Breast epithelium (tissue), 4 donors: Measurements from ENCODE around the gene IL1RAP. TPM values are rescaled to one million over a fixed set of nuclear protein-coding genes. Genes with fewer than 3 reads are reported as not detected.

Source experiments
- DNase-seq, 2 donors: peaks; one replicate each; pipeline ENCODE4 v3.0.0-alpha.2; 2019; ENCODE audit warnings: low spot score in 2 of 2
- H3K27ac ChIP-seq, 2 donors: fragments of 200-600 bp; sonication (generic) in 1 of 2; one replicate each; pipeline ENCODE4 v1.5.1; 2016 to 2019; ENCODE audit warnings: mild to moderate bottlenecking in 1 of 2
- H3K27me3 ChIP-seq, 2 donors: fragments of 200-600 bp; sonication (generic) in 1 of 2; one replicate each; pipeline versions ENCODE4 v1.5.1 to v1.6.0; 2017 to 2019; ENCODE audit warnings: control low read depth in 1 of 2, mild to moderate bottlenecking in 1 of 2
- H3K36me3 ChIP-seq: fragments of 200-600 bp; one replicate; pipeline ENCODE4 v1.5.1; 2019
- H3K4me1 ChIP-seq, 2 donors: fragments of 200-600 bp; sonication (generic); one replicate each; pipeline ENCODE4 v1.5.1; 2016 to 2019; ENCODE audit warnings: control low read depth in 1 of 2
- H3K4me3 ChIP-seq, 3 donors: fragments of 200-600 bp; sonication (generic); 1 replicate in 2 of 3; 2 replicates in 1 of 3; pipeline ENCODE4 v1.5.1; 2016 to 2019; ENCODE audit warnings: mild to moderate bottlenecking in 3 of 3, moderate library complexity in 2 of 3
- H3K9me3 ChIP-seq, 2 donors: fragments of 200-600 bp; sonication (generic) in 1 of 2; one replicate each; pipeline ENCODE4 v1.5.1; 2016 to 2019; ENCODE audit warnings: control low read depth in 1 of 2
- CTCF ChIP-seq, 3 donors: fragments of 450-650 bp; IDR thresholded peaks; one replicate each; pipeline ENCODE4 v1.5.1; 2016 to 2017; ENCODE audit warnings: antibody characterized with exemption in 3 of 3, mild to moderate bottlenecking in 3 of 3, moderate library complexity in 3 of 3
- POLR2A ChIP-seq: fragments of 450-650 bp; IDR thresholded peaks from one replicate; pipeline ENCODE4 v1.6.1; 2016; ENCODE audit warnings: antibody characterized with exemption, mild to moderate bottlenecking, moderate library complexity
- POLR2AphosphoS5 ChIP-seq, 3 donors: sonication (generic); formaldehyde crosslinking; IDR thresholded peaks; one replicate each; pipeline ENCODE4 v1.6.1; 2017; ENCODE audit warnings: antibody characterized with exemption in 3 of 3
- intact Hi-C: fragments of 100-400 bp; cut with DNase I; formaldehyde crosslinking; loops from one replicate; pipeline ENCODE4 v1.15.1; 2023; ENCODE audit warnings: low total_unique reads
- total RNA-seq, 3 donors: library from RNA; depleted of rRNA; stranded (reverse); fragments of >200 nt; gene quantifications; one replicate each; pipeline ENCODE4 v1.1.0, GENCODE V29; 2016

IL1RAP gene
- total RNA-seq, 3 donors from 2014 or later: 11.8 to 15.4 (median 13.1) TPM

- Histone ChIP-seq H3K27ac (no peak overlapping the region), H3K4me3 (no peak overlapping the region), H3K36me3 (no peaks in the 10 kb centered on the region), H3K9me3 (no peaks in the 10 kb centered on the region), H3K27me3 (no peaks in the 10 kb centered on the region), H3K4me1 (no peaks in the 10 kb centered on the region)
- TF ChIP-seq CTCF (IDR thresholded peaks at IDR 0.05): peak; percentile 24 to 52 (median 30)
- TF ChIP-seq POLR2A: no peak
- no peak for TF ChIP-seq POLR2AphosphoS5 (IDR thresholded peaks at IDR 0.05)
- intact Hi-C loops: no loop called here
- DNase-seq: no peak
These were observed 183.1 kb downstream of the IL1RAP start for GRCh38 chr3:190696777-190697501.

- H3K27ac ChIP-seq: no peak overlapping the region
- H3K36me3 ChIP-seq: no peaks in the 10 kb centered on the region
- DNase-seq: no peak
- TF ChIP-seq POLR2AphosphoS5 (IDR thresholded peaks at IDR 0.05): no peak
- no peak for TF ChIP-seq POLR2A
- no peak for TF ChIP-seq CTCF (IDR thresholded peaks at IDR 0.05)
- H3K9me3 ChIP-seq: no peaks in the 10 kb centered on the region
- no peak overlapping the region for H3K4me3 ChIP-seq
- H3K27me3 ChIP-seq: no peaks in the 10 kb centered on the region
- intact Hi-C loops: no loop called here
- H3K4me1 ChIP-seq: no peaks in the 10 kb centered on the region
These were observed 183.6 kb downstream of the IL1RAP start for GRCh38 chr3:190697502-190697830.

- Histone ChIP-seq H3K36me3 (no peaks in the 10 kb centered on the region), H3K4me3 (no peak overlapping the region), H3K4me1 (no peaks in the 10 kb centered on the region), H3K27ac (no peak overlapping the region), H3K9me3 (no peaks in the 10 kb centered on the region), H3K27me3 (no peaks in the 10 kb centered on the region)
- DNase-seq: no peak
- intact Hi-C loops: no loop called here
- TF ChIP-seq CTCF (IDR thresholded peaks at IDR 0.05) (no peak), POLR2A (no peak), POLR2AphosphoS5 (IDR thresholded peaks at IDR 0.05) (no peak)
These were observed 184.0 kb downstream of the IL1RAP start for GRCh38 chr3:190697901-190698300.

DNA sequence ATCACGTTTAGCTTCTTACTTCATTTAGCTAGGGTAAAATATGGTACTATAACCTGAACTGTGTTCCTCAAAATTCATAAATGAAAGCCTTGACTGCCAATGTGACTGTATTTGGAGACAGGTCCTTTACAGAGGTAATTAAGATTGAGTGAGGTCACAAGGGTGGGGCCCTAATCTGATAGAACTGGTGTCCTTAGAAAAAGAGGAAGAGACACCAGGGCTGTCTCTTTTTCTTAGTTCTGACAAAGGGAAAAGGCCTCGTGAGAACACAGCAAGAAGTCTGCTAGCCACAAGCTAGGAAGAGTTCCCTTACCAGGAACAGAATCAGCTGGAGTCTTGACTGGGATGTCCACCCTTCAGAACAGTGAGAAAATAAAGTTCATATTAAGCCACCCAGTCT, 185.9 kb downstream of the IL1RAP start:
- no peaks in the 10 kb centered on the region for H3K4me1 ChIP-seq
- no peak overlapping the region for H3K4me3 ChIP-seq
- no peak for DNase-seq
- H3K9me3 ChIP-seq: no peaks in the 10 kb centered on the region
- no peak overlapping the region for H3K27ac ChIP-seq
- intact Hi-C loops: loop anchor here (5.0 kb wide), 1 partner anchor 737 kb away; no protein-coding TSS in a partner anchor
- no peak for TF ChIP-seq POLR2AphosphoS5 (IDR thresholded peaks at IDR 0.05)
- TF ChIP-seq POLR2A: no peak
- TF ChIP-seq CTCF (IDR thresholded peaks at IDR 0.05): no peak
- H3K36me3 ChIP-seq: no peaks in the 10 kb centered on the region
- H3K27me3 ChIP-seq: no peaks in the 10 kb centered on the region

- H3K9me3 ChIP-seq: no peaks in the 10 kb centered on the region
- intact Hi-C loops: loop anchor here (5.0 kb wide), 1 partner anchor 739 kb away; no protein-coding TSS in a partner anchor
- no peaks in the 10 kb centered on the region for H3K36me3 ChIP-seq
- H3K4me3 ChIP-seq: no peak overlapping the region
- H3K27me3 ChIP-seq: no peaks in the 10 kb centered on the region
- peak in 1 of 2 donors; percentile 38 for DNase-seq
- no peak overlapping the region for H3K27ac ChIP-seq
- TF ChIP-seq CTCF (IDR thresholded peaks at IDR 0.05) (peak in 2 of 3 donors; percentile 22 to 57), POLR2AphosphoS5 (IDR thresholded peaks at IDR 0.05) (no peak), POLR2A (no peak)
- H3K4me1 ChIP-seq: no peaks in the 10 kb centered on the region
These were observed 187.2 kb downstream of the IL1RAP start for GRCh38 chr3:190701096-190701532.
